IMR-90 (cell line): ENCODE results near the gene PYY. TPM values are rescaled to one million over a fixed set of nuclear protein-coding genes. Genes with fewer than 3 reads are reported as not detected.

Source experiments
- ATAC-seq: fragments of 200-7000 bp; cut with Tn5 transposase; 2 replicates; pipeline ENCODE4 v1.9.1; 2020; ENCODE audit warnings: low read depth, mild to moderate bottlenecking, moderate library complexity
- BruUV-seq: library from RNA; stranded (reverse); fragments of 400-500 nt; replicated peaks from 2 replicates; lab custom pipeline; 2021; lab: Mats Ljungman, UMichigan
- CTCF ChIA-PET: fragments of 300-600 bp; formaldehyde crosslinking; extraction: SDS; loops from one replicate; lab custom pipeline; 2021; ENCODE audit warnings: antibody characterized with exemption; lab: Yijun Ruan, JAX
- POLR2A ChIA-PET: fragments of 300-600 bp; sonication (Branson Sonifier 250); formaldehyde crosslinking; loops from one replicate; lab custom pipeline; 2022; ENCODE audit warnings: antibody characterized with exemption; ENCODE audit not compliant: unreplicated experiment; lab: Charles Lee
- DNase-seq: peaks from one replicate; pipeline ENCODE4 v3.0.0; 2013
- H2AFZ ChIP-seq: replicated peaks from 2 replicates; pipeline ENCODE3; 2013; ENCODE audit warnings: low read length, mild to moderate bottlenecking; ENCODE audit not compliant: poor library complexity
- H2AK5ac ChIP-seq: 2 replicates; pipeline ENCODE4 v1.6.1; 2013; ENCODE audit warnings: low read depth, low read length, inconsistent platforms
- H2AK9ac ChIP-seq: replicated peaks from 2 replicates; pipeline ENCODE3; 2013; ENCODE audit warnings: mild to moderate bottlenecking, low read depth, low read length, moderate library complexity; ENCODE audit not compliant: poor library complexity
- H2BK120ac ChIP-seq: 2 replicates; pipeline ENCODE4 v1.6.1; 2013; ENCODE audit warnings: low read depth, low read length, inconsistent platforms
- H2BK15ac ChIP-seq: 3 replicates; pipeline ENCODE4 v1.6.1; 2013; ENCODE audit warnings: low read depth, low read length, inconsistent platforms
- H2BK20ac ChIP-seq: 2 replicates; pipeline ENCODE4 v1.6.1; 2013; ENCODE audit warnings: low read depth, mild to moderate bottlenecking, inconsistent platforms, low read length, moderate library complexity
- H2BK5ac ChIP-seq: 2 replicates; pipeline ENCODE4 v1.6.1; 2013; ENCODE audit warnings: mild to moderate bottlenecking, low read depth, low read length, inconsistent platforms; ENCODE audit not compliant: poor library complexity, severe bottlenecking
- H3K14ac ChIP-seq: replicated peaks from 2 replicates; pipeline ENCODE4 v1.6.1; 2013; ENCODE audit warnings: low read depth, low read length, inconsistent platforms
- H3K18ac ChIP-seq: 2 replicates; pipeline ENCODE4 v1.6.1; 2013; ENCODE audit warnings: low read depth, low read length, control low read depth
- H3K23ac ChIP-seq: 2 replicates; pipeline ENCODE4 v1.6.1; 2013; ENCODE audit warnings: low read depth, low read length, inconsistent platforms
- H3K27ac ChIP-seq: 2 replicates; pipeline ENCODE4 v1.5.1; 2013; ENCODE audit warnings: mild to moderate bottlenecking, control low read depth, low read length; ENCODE audit not compliant: insufficient read depth
- H3K27me3 ChIP-seq: 2 replicates; pipeline ENCODE4 v1.6.1; 2013; ENCODE audit warnings: low read length; ENCODE audit not compliant: control insufficient read depth, insufficient read depth
- H3K36me3 ChIP-seq: 2 replicates; pipeline ENCODE4 v1.6.1; 2013; ENCODE audit warnings: low read length, mixed read lengths; ENCODE audit not compliant: control insufficient read depth, insufficient read depth
- H3K4ac ChIP-seq: 2 replicates; pipeline ENCODE4 v1.6.1; 2013; ENCODE audit warnings: low read depth, low read length, inconsistent platforms
- H3K4me1 ChIP-seq: 2 replicates; pipeline ENCODE4 v1.6.1; 2013; ENCODE audit warnings: low read length, mixed read lengths; ENCODE audit not compliant: control insufficient read depth, insufficient read depth
- H3K4me2 ChIP-seq: 2 replicates; pipeline ENCODE4 v1.6.1; 2013; ENCODE audit warnings: low read depth, mild to moderate bottlenecking, control low read depth, low read length, moderate library complexity
- H3K4me3 ChIP-seq: 2 replicates; pipeline ENCODE4 v1.5.1; 2013; ENCODE audit warnings: low read depth, mild to moderate bottlenecking, control low read depth, low read length, moderate library complexity; ENCODE audit not compliant: insufficient read depth
- H3K56ac ChIP-seq: 2 replicates; pipeline ENCODE4 v1.6.1; 2013; ENCODE audit warnings: low read length, inconsistent platforms; ENCODE audit not compliant: insufficient read depth; ENCODE audit errors: extremely low read depth
- H3K79me1 ChIP-seq, 2 experiments: 2 replicates each; pipeline ENCODE4 v1.6.1; 2013; ENCODE audit warnings: low read length in 2 of 2, inconsistent platforms in 1 of 2, low read depth in 1 of 2
- H3K9ac ChIP-seq: 2 replicates; pipeline ENCODE4 v1.6.1; 2013; ENCODE audit warnings: low read depth, low read length, control low read depth
- H3K9me1 ChIP-seq: 2 replicates; pipeline ENCODE4 v1.6.1; 2013; ENCODE audit warnings: low read length, inconsistent platforms; ENCODE audit not compliant: insufficient read depth
- H3K9me3 ChIP-seq: 2 replicates; pipeline ENCODE4 v1.6.1; 2013; ENCODE audit warnings: low read length; ENCODE audit not compliant: control insufficient read depth, insufficient read depth
- H4K20me1 ChIP-seq: 2 replicates; pipeline ENCODE4 v1.6.1; 2013; ENCODE audit warnings: low read length, inconsistent platforms; ENCODE audit not compliant: insufficient read depth
- H4K5ac ChIP-seq: 2 replicates; pipeline ENCODE4 v1.6.1; 2013; ENCODE audit warnings: mild to moderate bottlenecking, low read depth, low read length, control low read depth
- H4K8ac ChIP-seq, 2 experiments: 2 replicates each; pipeline ENCODE4 v1.6.1; 2013; ENCODE audit warnings: low read depth in 2 of 2, low read length in 2 of 2, control low read depth in 1 of 2, inconsistent platforms in 1 of 2
- H4K91ac ChIP-seq: 2 replicates; pipeline ENCODE4 v1.6.1; 2013; ENCODE audit warnings: low read depth, low read length, inconsistent platforms; ENCODE audit not compliant: insufficient read depth
- CHD1 ChIP-seq: IDR thresholded peaks from 2 replicates; pipeline ENCODE4 v1.6.1; 2012; ENCODE audit warnings: low read depth, low read length, improper control_type of control experiment
- CTCF ChIP-seq: conservative IDR thresholded peaks from 2 replicates; pipeline ENCODE4 v1.5.1; 2012; ENCODE audit warnings: mild to moderate bottlenecking, low read depth, low read length, improper control_type of control experiment
- ELK1 ChIP-seq: fragments of 150-350 bp; IDR thresholded peaks from 2 replicates; pipeline ENCODE4 v1.6.1; 2016; ENCODE audit warnings: low read depth, mild to moderate bottlenecking, low read length, moderate library complexity, borderline replicate concordance
- FOS ChIP-seq: fragments of 150-350 bp; IDR thresholded peaks from 2 replicates; pipeline ENCODE4 v1.6.1; 2016; ENCODE audit warnings: low read depth, low read length
- MAFK ChIP-seq: IDR thresholded peaks from 2 replicates; pipeline ENCODE4 v1.6.1; 2012; ENCODE audit warnings: low read depth, low read length, improper control_type of control experiment
- MAZ ChIP-seq: IDR thresholded peaks from 2 replicates; pipeline ENCODE4 v1.6.1; 2012; ENCODE audit warnings: low read depth, mild to moderate bottlenecking, low read length, improper control_type of control experiment, moderate library complexity, borderline replicate concordance
- MXI1 ChIP-seq: IDR thresholded peaks from 2 replicates; pipeline ENCODE4 v1.6.1; 2012; ENCODE audit warnings: low read depth, mild to moderate bottlenecking, low read length, moderate library complexity, borderline replicate concordance
- NFE2L2 ChIP-seq: fragments of 150-350 bp; IDR thresholded peaks from 2 replicates; pipeline ENCODE4 v1.6.1; 2016; ENCODE audit warnings: low read depth, mild to moderate bottlenecking, low read length
- POLR2A ChIP-seq: IDR thresholded peaks from 2 replicates; pipeline ENCODE4 v1.6.1; 2012; ENCODE audit warnings: mild to moderate bottlenecking, low read depth, low read length
- RAD21 ChIP-seq: IDR thresholded peaks from 2 replicates; pipeline ENCODE4 v1.6.1; 2012; ENCODE audit warnings: low read length, improper control_type of control experiment
- RFX5 ChIP-seq: IDR thresholded peaks from 2 replicates; pipeline ENCODE4 v1.8.0; 2012; ENCODE audit warnings: low read depth, mild to moderate bottlenecking, low read length, moderate library complexity
- SMC3 ChIP-seq: fragments of 150-350 bp; IDR thresholded peaks from 2 replicates; pipeline ENCODE4 v1.6.1; 2016; ENCODE audit warnings: low read depth, mild to moderate bottlenecking, antibody characterized with exemption, low read length, moderate library complexity
- USF2 ChIP-seq: fragments of 150-350 bp; IDR thresholded peaks from 2 replicates; pipeline ENCODE4 v1.6.1; 2017; ENCODE audit warnings: mild to moderate bottlenecking, antibody characterized with exemption, low read length, low read depth
- WGBS, 2 experiments: methylation state at CpG; one replicate each; pipeline versions ENCODE4 v1.1.5 to v1.1.7; 2013; ENCODE audit warnings: missing lambda C conversion rate in 2 of 2; ENCODE audit not compliant: insufficient read length in 1 of 2; ENCODE audit errors: extremely low coverage in 2 of 2; 5-methylcytosine and 5-hydroxymethylcytosine counted together
- dilution Hi-C: fragments of 300-500 bp; cut with HindIII; formaldehyde crosslinking; loops from one replicate; pipeline ENCODE4 v1.14.3; 2018; ENCODE audit warnings: low sequenced_read_pairs; ENCODE audit not compliant: unreplicated experiment
- in situ Hi-C: fragments of 300-500 bp; cut with MboI; formaldehyde crosslinking; loops from 3 replicates; pipeline ENCODE4 v1.14.3; 2019; ENCODE audit warnings: low sequenced_read_pairs, inconsistent platforms, mixed read lengths
- intact Hi-C: fragments of 100-400 bp; cut with micrococcal nuclease; formaldehyde crosslinking; loops from 2 replicates; pipeline ENCODE4 v1.10.0; 2022
- polyA plus RNA-seq, 3 experiments: library from polyadenylated mRNA; depleted of rRNA; stranded (reverse); fragments of >200 nt; gene quantifications; 2 replicates each; pipeline ENCODE4 v1.2.3, GENCODE V29; 2012; ENCODE audit warnings: low replicate concordance in 1 of 3
- total RNA-seq: library from RNA; depleted of rRNA; stranded (reverse); fragments of >200 nt; gene quantifications from 2 replicates; pipeline ENCODE4 v1.2.3, GENCODE V29; 2012

The PYY gene
- total and polyA plus RNA-seq, 2 of the 4 experiments (the other 2 are of a cell fraction), result not detected

- Histone ChIP-seq H4K8ac (no peak overlapping the region), H3K9ac (no peak overlapping the region), H4K91ac (no peak overlapping the region), H3K27ac (no peak overlapping the region), H2BK20ac (no peak overlapping the region), H3K9me3 (no peaks in the 10 kb centered on the region), H3K18ac (no peak overlapping the region), H2AK5ac (no peak overlapping the region), H3K4me2 (no peak overlapping the region), H3K36me3 (no peaks in the 10 kb centered on the region), H3K14ac (no peak overlapping the region), H3K56ac (no peak overlapping the region), H3K4me1 (no peaks in the 10 kb centered on the region), H3K4me3 (no peak overlapping the region), H3K4ac (no peak overlapping the region), H2BK15ac (no peak overlapping the region), H3K9me1 (no peaks in the 10 kb centered on the region), H2BK120ac (no peak overlapping the region), H4K5ac (no peak overlapping the region), H3K79me1 (no peaks in the 10 kb centered on the region), H2AK9ac (no peak overlapping the region), H2BK5ac (no peak overlapping the region), H3K27me3 (peaks cover 26% of the 10 kb centered on the region), H3K23ac (no peak overlapping the region), H4K20me1 (no peaks in the 10 kb centered on the region; the same call in 1 of the 2 replicates), H2AFZ (no peak overlapping the region)
- dilution Hi-C loops (no loop called here), intact Hi-C loops (no loop called here), in situ Hi-C loops (no loop called here)
- CTCF ChIA-PET, result no interaction called here
- WGBS, 2 experiments, result 80% methylated on average over 1 of the region's 2 CpGs; no CpG with 5 or more reads in 1 of the 2 experiments
- ATAC-seq, result no peak
- POLR2A ChIA-PET, result no interaction called here
- no peak for TF ChIP-seq POLR2A
- no peak for TF ChIP-seq MAFK
- TF ChIP-seq FOS, result no peak
- no peak for TF ChIP-seq RAD21
- TF ChIP-seq ELK1, result no peak
- TF ChIP-seq CHD1, result no peak
- TF ChIP-seq NFE2L2, result no peak
- no peak for TF ChIP-seq SMC3
- TF ChIP-seq MXI1, result no peak
- TF ChIP-seq MAZ, result no peak
- no peak for TF ChIP-seq USF2
- TF ChIP-seq RFX5, result no peak
- TF ChIP-seq CTCF, result no peak
- BruUV-seq, result no TSS peak
- no peak for DNase-seq
These were observed 8.2 kb upstream of the PYY start for GRCh38 chr17:43961954-43962353.
